Ovary (tissue), 3 donors: ENCODE measurements around the gene DGCR8.

Source experiments
- CTCF ChIP-seq, 3 donors: fragments of 450-650 bp in 2 of 3; fragments of 200-600 bp in 1 of 3; IDR thresholded peaks; one replicate each; pipeline versions ENCODE4 v1.5.1 to v1.8.0; 2016 to 2022; ENCODE audit warnings: antibody characterized with exemption in 3 of 3, mild to moderate bottlenecking in 1 of 3
- EP300 ChIP-seq: sonication (generic); formaldehyde crosslinking; IDR thresholded peaks from one replicate; pipeline ENCODE4 v1.6.1; 2017; ENCODE audit warnings: antibody characterized with exemption
- donor health status: DM: no; HTN: no; CAD: no.

- TF ChIP-seq EP300: no peak
- TF ChIP-seq CTCF (IDR thresholded peaks at IDR 0.05): no peak
Observed at GRCh38 chr22:20157430-20158183, 77.6 kb downstream of the DGCR8 start.
